Liver (tissue), 3 donors: ENCODE data around the gene KCNQ5.

ENCODE experiments used
- ATF3 ChIP-seq: IDR thresholded peaks from 2 replicates; pipeline ENCODE4 v1.6.1; 2016; ENCODE audit warnings: antibody characterized with exemption
- CTCF ChIP-seq: fragments of 150-350 bp; IDR thresholded peaks from 2 replicates; pipeline ENCODE4 v1.5.1; 2017; ENCODE audit warnings: improper control_type of control experiment, low read depth, low read length; ENCODE audit not compliant: missing input control
- EGR1 ChIP-seq, 2 donors: IDR thresholded peaks; 2 replicates each; pipeline ENCODE4 v1.6.1; 2016 to 2018; ENCODE audit warnings: antibody characterized with exemption in 2 of 2, low read depth in 2 of 2
- FOXA1 ChIP-seq: IDR thresholded peaks from 2 replicates; pipeline ENCODE4 v1.6.1; 2016; ENCODE audit warnings: antibody characterized with exemption
- GABPA ChIP-seq, 2 donors: IDR thresholded peaks in 1 of 2; conservative IDR thresholded peaks in 1 of 2; 2 replicates each; pipeline ENCODE4 v1.6.1; 2016; ENCODE audit warnings: antibody characterized with exemption in 2 of 2, mild to moderate bottlenecking in 1 of 2, moderate library complexity in 1 of 2
- JUND ChIP-seq, 2 donors: IDR thresholded peaks; 2 replicates each; pipeline ENCODE4 v1.6.1; 2016; ENCODE audit warnings: antibody characterized with exemption in 2 of 2
- MAX ChIP-seq: IDR thresholded peaks from 2 replicates; pipeline ENCODE4 v1.6.1; 2016; ENCODE audit warnings: antibody characterized with exemption
- RAD21 ChIP-seq, 2 donors: IDR thresholded peaks; 2 replicates each; pipeline ENCODE4 v1.6.1; 2016; ENCODE audit warnings: antibody characterized with exemption in 2 of 2, mild to moderate bottlenecking in 2 of 2
- REST ChIP-seq: IDR thresholded peaks from 2 replicates; pipeline ENCODE4 v1.6.1; 2016; ENCODE audit warnings: antibody characterized with exemption, mild to moderate bottlenecking
- RXRA ChIP-seq, 2 donors: IDR thresholded peaks; 2 replicates each; pipeline ENCODE4 v1.6.1; 2017 to 2018; ENCODE audit warnings: antibody characterized with exemption in 2 of 2, mild to moderate bottlenecking in 1 of 2
- SP1 ChIP-seq: IDR thresholded peaks from 2 replicates; pipeline ENCODE4 v1.6.1; 2018; ENCODE audit warnings: antibody characterized with exemption, mild to moderate bottlenecking
- TAF1 ChIP-seq: conservative IDR thresholded peaks from 2 replicates; pipeline ENCODE4 v1.6.1; 2016; ENCODE audit warnings: antibody characterized with exemption, mild to moderate bottlenecking
- YY1 ChIP-seq: IDR thresholded peaks from 2 replicates; pipeline ENCODE4 v1.6.1; 2016; ENCODE audit warnings: antibody characterized with exemption, mild to moderate bottlenecking
- ZBTB33 ChIP-seq: IDR thresholded peaks from 2 replicates; pipeline ENCODE4 v1.6.1; 2016; ENCODE audit warnings: antibody characterized with exemption
- donor health status: healthy.
- donor health status: healthy.

GRCh38 chr6:73108949-73109348 is 487.1 kb downstream of the KCNQ5 start:
- TF ChIP-seq CTCF (no peak), TAF1 (no peak), GABPA (IDR thresholded peaks at IDR 0.05 in 1 of 2, conservative IDR thresholded peaks at IDR 0.05 in 1 of 2) (no peak), ZBTB33 (no peak), RAD21 (IDR thresholded peaks at IDR 0.05) (no peak), ATF3 (no peak), SP1 (no peak), EGR1 (IDR thresholded peaks at IDR 0.05; ENCODE audit: low read depth in 2 of 2) (no peak), REST (no peak), JUND (IDR thresholded peaks at IDR 0.05) (no peak), MAX (no peak), YY1 (no peak), FOXA1 (no peak), RXRA (IDR thresholded peaks at IDR 0.05) (no peak)
